ENCODE results near the gene LKAAEAR1. TPM values are rescaled to one million over a fixed set of nuclear protein-coding genes. Genes with fewer than 3 reads are reported as not detected.
A peak's percentile ranks its signal among the peaks of the same experiment; 100 is the strongest.
"Not testable (repeated sequence)": the region's sequence is repeated elsewhere in the genome, so short reads cannot be mapped to it uniquely, and the experiment has no call there.

LKAAEAR1 gene
- not detected for total RNA-seq

GRCh38 chr20:64083804-64084684, at the start of gene LKAAEAR1:
Gene LKAAEAR1 (minus strand): TSS chr20:64084398. CDS start chr20:64084219, 179 bp downstream.
- peaks cover 6 to 7% of the 10 kb centered on the region in 2 donors for H3K4me1 ChIP-seq
- peak within 1 kb of the TSS; percentile 42 to 64 (median 54) for H3K4me3 ChIP-seq
- ATAC-seq (no peak), DNase-seq (no peak)
- no peaks in the 10 kb centered on the region for H3K36me3 ChIP-seq
- no peak within 1 kb of the TSS for H3K27ac ChIP-seq
- TF ChIP-seq POLR2A (IDR thresholded peaks at IDR 0.05), result no peak
- intact Hi-C loops (cut with DNase I; ENCODE audit: low total_unique reads), result loop anchor here (1.0 kb wide), 2 partner anchors 22 to 36 kb away; no protein-coding TSS in a partner anchor
- peaks cover 23 to 39% (median 31%) of the 10 kb centered on the region in 3 donors for H3K27me3 ChIP-seq
- in situ Hi-C loops (cut with MboI; ENCODE audit: low sequenced_read_pairs in 4 of 4), result no loop called here
- no peaks in the 10 kb centered on the region for H3K9me3 ChIP-seq

- intact Hi-C loops (cut with DNase I; ENCODE audit: low total_unique reads) (no loop called here), in situ Hi-C loops (cut with MboI; ENCODE audit: low sequenced_read_pairs in 4 of 4) (no loop called here)
- Histone ChIP-seq H3K36me3 (no peaks in the 10 kb centered on the region), H3K4me3 (no peak overlapping the region), H3K27me3 (peaks cover 10 to 16% (median 12%) of the 10 kb centered on the region in 3 donors), H3K4me1 (no peaks in the 10 kb centered on the region), H3K27ac (no peak overlapping the region), H3K9me3 (no peaks in the 10 kb centered on the region)
- TF ChIP-seq, protein P1, sequence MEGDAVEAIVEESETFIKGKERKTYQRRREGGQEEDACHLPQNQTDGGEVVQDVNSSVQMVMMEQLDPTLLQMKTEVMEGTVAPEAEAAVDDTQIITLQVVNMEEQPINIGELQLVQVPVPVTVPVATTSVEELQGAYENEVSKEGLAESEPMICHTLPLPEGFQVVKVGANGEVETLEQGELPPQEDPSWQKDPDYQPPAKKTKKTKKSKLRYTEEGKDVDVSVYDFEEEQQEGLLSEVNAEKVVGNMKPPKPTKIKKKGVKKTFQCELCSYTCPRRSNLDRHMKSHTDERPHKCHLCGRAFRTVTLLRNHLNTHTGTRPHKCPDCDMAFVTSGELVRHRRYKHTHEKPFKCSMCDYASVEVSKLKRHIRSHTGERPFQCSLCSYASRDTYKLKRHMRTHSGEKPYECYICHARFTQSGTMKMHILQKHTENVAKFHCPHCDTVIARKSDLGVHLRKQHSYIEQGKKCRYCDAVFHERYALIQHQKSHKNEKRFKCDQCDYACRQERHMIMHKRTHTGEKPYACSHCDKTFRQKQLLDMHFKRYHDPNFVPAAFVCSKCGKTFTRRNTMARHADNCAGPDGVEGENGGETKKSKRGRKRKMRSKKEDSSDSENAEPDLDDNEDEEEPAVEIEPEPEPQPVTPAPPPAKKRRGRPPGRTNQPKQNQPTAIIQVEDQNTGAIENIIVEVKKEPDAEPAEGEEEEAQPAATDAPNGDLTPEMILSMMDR (IDR thresholded peaks at IDR 0.05 in 4 of 5, conservative IDR thresholded peaks at IDR 0.05 in 1 of 5), result no peak
- ATAC-seq (no peak), DNase-seq (no peak)
These were observed 47.2 kb upstream of the LKAAEAR1 start for GRCh38 chr20:64131406-64131805.

DNA sequence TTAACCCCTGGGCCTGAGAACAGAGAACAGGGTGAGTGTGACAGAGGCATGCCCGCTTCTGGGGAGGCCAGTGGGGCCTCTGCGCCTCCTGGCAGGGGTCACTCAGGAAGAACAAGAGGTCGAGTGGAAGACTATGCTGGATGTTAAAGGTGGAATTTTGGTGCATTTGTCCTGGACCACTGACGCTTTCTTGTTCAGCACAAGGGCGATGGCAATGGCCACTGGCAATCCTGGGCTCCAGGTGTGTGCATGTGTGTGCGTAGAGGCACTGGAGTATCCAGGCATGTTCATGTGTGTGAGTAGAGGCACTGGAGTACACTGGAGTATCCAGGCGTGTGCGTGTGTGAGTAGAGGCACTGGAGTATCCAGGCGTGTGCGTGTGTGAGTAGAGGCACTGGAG, 46.7 kb upstream of the LKAAEAR1 start:
- intact Hi-C loops (cut with DNase I; ENCODE audit: low total_unique reads) (no loop called here), in situ Hi-C loops (cut with MboI; ENCODE audit: low sequenced_read_pairs in 4 of 4) (no loop called here)
- Histone ChIP-seq H3K9me3 (no peaks in the 10 kb centered on the region), H3K27ac (no peak overlapping the region), H3K4me3 (no peak overlapping the region), H3K4me1 (no peaks in the 10 kb centered on the region), H3K27me3 (peaks cover 10 to 16% (median 12%) of the 10 kb centered on the region in 3 donors), H3K36me3 (no peaks in the 10 kb centered on the region)
- ATAC-seq, result no peak
- TF ChIP-seq, protein P1 (IDR thresholded peaks at IDR 0.05 in 4 of 5, conservative IDR thresholded peaks at IDR 0.05 in 1 of 5), result no peak
- TF ChIP-seq POLR2A (IDR thresholded peaks at IDR 0.05), result no peak
- DNase-seq, result no peak

DNA sequence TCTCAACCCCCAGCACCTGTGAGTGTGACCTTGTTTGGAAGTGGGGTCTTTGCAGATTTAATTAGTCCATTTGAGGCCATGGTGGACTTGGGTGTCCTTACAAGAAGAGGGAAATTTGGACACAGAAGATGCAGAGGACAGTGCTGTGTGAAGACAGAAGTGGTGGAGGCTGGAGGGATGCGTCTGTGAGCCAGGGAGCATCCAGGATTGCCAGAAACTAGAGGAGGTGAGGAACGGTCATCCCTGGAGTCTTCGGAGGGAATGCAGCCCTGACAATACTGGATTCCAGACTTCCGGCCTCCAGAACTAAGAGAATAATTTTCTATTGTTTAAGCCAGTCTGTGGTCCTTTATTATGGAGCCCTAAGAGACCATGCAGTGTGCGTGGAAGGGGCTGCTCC, 46.1 kb upstream of the LKAAEAR1 start:
- intact Hi-C loops (cut with DNase I; ENCODE audit: low total_unique reads), result no loop called here
- H3K9me3 ChIP-seq, result no peaks in the 10 kb centered on the region
- in situ Hi-C loops (cut with MboI; ENCODE audit: low sequenced_read_pairs in 4 of 4), result no loop called here
- TF ChIP-seq, protein P1 (IDR thresholded peaks at IDR 0.05 in 4 of 5, conservative IDR thresholded peaks at IDR 0.05 in 1 of 5), result no peak
- no peak for TF ChIP-seq POLR2A (IDR thresholded peaks at IDR 0.05)
- DNase-seq (no peak), ATAC-seq (no peak)
- no peak overlapping the region for H3K4me3 ChIP-seq
- no peaks in the 10 kb centered on the region for H3K4me1 ChIP-seq
- H3K27ac ChIP-seq, result no peak overlapping the region
- peaks cover 10 to 16% (median 12%) of the 10 kb centered on the region in 3 donors for H3K27me3 ChIP-seq
- no peaks in the 10 kb centered on the region for H3K36me3 ChIP-seq

- H3K9me3 ChIP-seq, result no peaks in the 10 kb centered on the region
- no peaks in the 10 kb centered on the region for H3K4me1 ChIP-seq
- in situ Hi-C loops (cut with MboI; ENCODE audit: low sequenced_read_pairs in 4 of 4) (no loop called here), intact Hi-C loops (cut with DNase I; ENCODE audit: low total_unique reads) (no loop called here)
- no peak overlapping the region for H3K4me3 ChIP-seq
- no peak for DNase-seq
- no peaks in the 10 kb centered on the region for H3K36me3 ChIP-seq
- ATAC-seq, result no peak
- H3K27me3 ChIP-seq, result peaks cover 11 to 22% (median 13%) of the 10 kb centered on the region in 3 donors
- TF ChIP-seq, protein P1 (IDR thresholded peaks at IDR 0.05 in 4 of 5, conservative IDR thresholded peaks at IDR 0.05 in 1 of 5), result no peak
- TF ChIP-seq POLR2A (IDR thresholded peaks at IDR 0.05), result no peak
- no peak overlapping the region for H3K27ac ChIP-seq
These were observed 45.1 kb upstream of the LKAAEAR1 start for GRCh38 chr20:64129146-64129782.

GRCh38 chr20:64123517-64123916, 39.3 kb upstream of the LKAAEAR1 start:
- H3K36me3 ChIP-seq; H3K4me3 ChIP-seq; H3K4me1 ChIP-seq; H3K27ac ChIP-seq; intact Hi-C loops (cut with DNase I; ENCODE audit: low total_unique reads); DNase-seq; ATAC-seq; H3K9me3 ChIP-seq; in situ Hi-C loops (cut with MboI; ENCODE audit: low sequenced_read_pairs in 4 of 4): not testable (repeated sequence)
- H3K27me3 ChIP-seq, result peaks cover 0 to 24% (median 21%) of the 10 kb centered on the region in 3 donors

DNA sequence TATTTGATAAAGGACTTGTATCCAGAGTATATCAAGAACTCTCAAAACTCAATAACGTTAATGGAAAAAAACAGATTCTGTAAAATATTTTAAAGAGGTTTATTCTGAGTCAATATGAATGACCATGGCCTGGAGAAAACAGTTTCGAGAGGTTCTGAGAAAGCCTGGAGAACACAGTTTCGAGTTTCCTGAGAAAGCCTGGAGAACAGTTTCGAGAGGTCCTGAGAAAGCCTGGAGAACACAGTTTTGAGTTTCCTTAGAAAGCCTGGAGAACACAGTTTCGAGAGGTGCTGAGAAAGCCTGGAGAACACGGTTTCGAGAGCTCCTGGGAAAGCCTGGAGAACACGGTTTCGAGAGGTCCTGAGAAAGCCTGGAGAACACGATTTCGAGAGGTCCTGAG, 38.7 kb upstream of the LKAAEAR1 start:
- H3K4me3 ChIP-seq; ATAC-seq; H3K4me1 ChIP-seq; H3K9me3 ChIP-seq; H3K36me3 ChIP-seq; H3K27ac ChIP-seq; intact Hi-C loops (cut with DNase I; ENCODE audit: low total_unique reads); DNase-seq; in situ Hi-C loops (cut with MboI; ENCODE audit: low sequenced_read_pairs in 4 of 4): not testable (repeated sequence)
- peaks cover 0 to 23% (median 21%) of the 10 kb centered on the region in 3 donors for H3K27me3 ChIP-seq
